ENCODE data around the gene EEF1AKMT3.

Gene EEF1AKMT3

DNA sequence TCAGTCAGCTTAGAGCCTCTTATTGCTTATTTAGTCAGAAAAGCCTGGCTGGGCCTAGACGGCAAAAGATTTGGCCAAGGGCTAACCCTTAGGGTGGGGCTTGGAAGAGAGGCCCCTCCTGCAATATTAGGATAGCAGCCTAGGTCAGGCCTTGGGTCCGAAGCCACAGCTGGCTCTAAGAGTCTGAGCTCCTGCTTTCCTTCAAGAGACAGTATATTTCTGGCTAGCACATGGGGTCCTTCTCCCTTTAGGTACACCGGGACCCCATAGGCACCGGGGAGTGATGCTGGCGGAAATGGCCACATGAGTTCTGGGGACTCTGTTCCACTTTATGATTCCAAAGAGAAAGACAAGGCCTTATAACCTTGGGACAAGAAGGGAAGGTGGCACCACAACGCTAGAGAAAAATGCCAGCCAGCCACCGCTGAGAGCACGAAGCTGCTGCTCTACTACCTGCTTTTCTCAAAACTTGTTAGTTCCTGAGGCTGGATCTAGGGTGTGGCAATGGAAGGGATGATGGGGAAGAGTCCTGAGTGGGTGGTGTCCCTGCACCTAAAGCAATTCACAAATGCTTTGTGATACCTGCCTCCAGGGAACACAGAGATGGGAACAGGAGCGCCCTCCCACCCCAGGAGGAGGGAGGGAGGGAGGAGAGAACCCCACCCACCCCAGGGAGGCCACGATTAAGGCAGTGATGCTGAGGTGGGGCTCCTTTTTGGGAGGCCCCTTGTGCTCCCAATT is 49.2 kb downstream of the EEF1AKMT3 start:
- no peak for DNase-seq

GRCh38 chr12:57822392-57823130 is 50.1 kb downstream of the EEF1AKMT3 start:
- no peak for DNase-seq

DNA sequence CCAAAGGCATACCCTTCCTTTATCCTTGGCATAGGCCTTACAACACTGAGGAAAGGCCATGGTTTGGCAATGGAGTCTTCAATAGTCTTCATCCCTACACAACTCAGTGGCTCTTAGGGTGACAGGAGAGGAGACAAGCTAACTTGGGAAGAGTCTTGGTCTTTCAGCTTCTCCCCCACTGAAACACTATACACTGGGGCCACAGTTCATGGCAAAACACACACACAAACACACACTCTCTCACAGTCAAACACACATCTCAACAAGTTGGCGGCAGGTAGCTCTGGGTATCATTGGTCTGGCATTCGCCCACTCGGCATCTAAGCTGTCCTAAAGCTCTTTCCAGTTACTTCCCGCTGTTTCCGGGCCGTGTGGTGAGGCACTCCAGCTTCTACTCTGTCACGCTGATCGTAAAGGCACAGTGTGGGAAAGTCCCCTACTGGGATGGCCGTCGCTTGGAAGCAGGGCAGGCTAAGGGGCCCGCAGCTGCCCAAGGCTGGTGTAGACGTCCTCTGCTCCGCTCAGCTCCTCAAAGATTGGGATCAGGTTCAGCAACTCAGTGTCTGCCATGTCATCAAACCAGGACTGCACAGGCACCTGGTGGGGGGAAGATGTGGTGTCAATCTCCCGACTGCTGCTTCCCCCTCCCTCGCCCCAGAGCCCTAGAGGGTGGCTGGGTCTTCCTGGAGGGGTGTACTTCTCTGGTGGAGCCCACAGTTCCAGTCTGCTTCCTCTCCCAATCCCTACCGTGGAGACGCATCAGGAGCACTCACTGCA is 50.9 kb downstream of the EEF1AKMT3 start:
- no peak for DNase-seq

- no peak for DNase-seq
These were observed 51.7 kb downstream of the EEF1AKMT3 start for GRCh38 chr12:57823908-57824640.

GRCh38 chr12:57825451-57825850 is 53.0 kb downstream of the EEF1AKMT3 start:
- DNase-seq = no peak

GRCh38 chr12:57826400-57826799 is 54.0 kb downstream of the EEF1AKMT3 start:
- DNase-seq = no peak

DNA sequence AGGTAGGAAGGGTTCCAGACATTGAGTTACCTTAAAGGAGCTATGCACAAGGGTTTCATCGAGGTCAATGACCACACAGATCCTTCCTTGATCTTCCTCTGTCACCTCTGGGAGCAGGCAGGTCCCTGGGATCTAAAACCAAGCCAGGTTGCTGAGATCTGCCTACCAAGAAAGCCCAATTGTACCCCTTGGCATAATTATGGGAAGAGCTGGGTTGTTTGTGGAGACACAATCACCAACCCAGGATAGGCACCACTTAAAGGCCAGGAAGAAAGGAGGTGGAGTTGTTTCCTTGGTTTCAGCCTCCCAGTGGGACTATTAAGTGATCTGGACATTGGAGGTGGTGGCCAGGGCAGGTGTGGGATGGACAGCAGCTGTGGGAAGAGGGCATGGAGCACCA is 54.6 kb downstream of the EEF1AKMT3 start:
- DNase-seq = no peak

DNA sequence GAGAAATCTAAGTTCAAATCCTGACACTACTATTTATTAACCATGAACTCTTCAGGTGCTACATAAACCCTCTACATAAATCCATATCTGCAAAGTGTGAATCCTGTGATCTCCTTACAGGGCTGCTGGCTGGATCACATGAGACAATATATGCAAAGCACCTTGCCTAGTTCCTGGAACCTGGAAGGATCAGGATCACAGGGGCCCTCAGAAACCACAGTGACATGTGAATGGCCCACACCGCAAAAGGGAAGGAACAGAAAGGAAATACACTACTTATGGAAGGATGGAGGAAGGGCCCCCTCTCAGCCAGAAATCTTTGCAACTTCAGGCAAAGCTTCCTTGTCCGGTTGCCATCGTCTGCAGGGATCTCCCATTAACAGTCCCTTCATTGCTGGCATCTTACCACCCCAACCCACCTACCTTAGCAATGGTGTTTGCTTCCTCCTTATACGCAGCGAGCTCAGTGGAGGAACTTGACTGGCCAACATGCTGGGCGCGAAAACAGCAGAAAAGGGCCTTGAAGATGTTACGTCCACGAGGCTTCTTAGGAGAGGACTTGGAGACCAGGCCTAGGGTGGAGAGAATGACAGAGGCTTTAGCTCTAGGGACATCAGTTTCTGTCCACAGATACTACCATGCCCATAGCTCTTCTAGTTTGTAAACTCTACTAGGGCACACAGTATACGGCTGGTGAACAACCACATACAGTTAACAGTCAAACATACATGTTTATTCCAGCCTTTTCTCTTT is 56.8 kb downstream of the EEF1AKMT3 start:
- no peak for DNase-seq

- no peak for DNase-seq
These were observed 58.0 kb downstream of the EEF1AKMT3 start for GRCh38 chr12:57830393-57830792.
